H9 (cell line): ENCODE measurements around the gene GALNT9. TPM values are rescaled to one million over a fixed set of nuclear protein-coding genes. Genes with fewer than 3 reads are reported as not detected.

ENCODE experiments used
- DNase-seq: peaks from one replicate; pipeline ENCODE4 v3.0.0-alpha.2; 2017
- H2AFZ ChIP-seq: one replicate; pipeline ENCODE4 v1.6.1; 2013; ENCODE audit warnings: mild to moderate bottlenecking, low read length, control low read depth, moderate library complexity
- H2AK5ac ChIP-seq: 2 replicates; pipeline ENCODE4 v1.6.1; 2013; ENCODE audit warnings: low read length, control low read depth, mixed read lengths; ENCODE audit not compliant: insufficient read length
- H2BK120ac ChIP-seq: one replicate; pipeline ENCODE4 v1.6.1; 2013; ENCODE audit warnings: low read depth, mild to moderate bottlenecking, low read length, control low read depth, inconsistent platforms; ENCODE audit not compliant: poor library complexity, severe bottlenecking
- H2BK12ac ChIP-seq: 2 replicates; pipeline ENCODE4 v1.6.1; 2013; ENCODE audit warnings: low read length, control low read depth, mixed read lengths, low read depth; ENCODE audit not compliant: insufficient read length
- H2BK15ac ChIP-seq: 2 replicates; pipeline ENCODE4 v1.6.1; 2013; ENCODE audit warnings: low read depth, low read length, control low read depth
- H2BK20ac ChIP-seq: one replicate; pipeline ENCODE4 v1.6.1; 2013; ENCODE audit warnings: low read depth, mild to moderate bottlenecking, low read length, control low read depth, inconsistent platforms; ENCODE audit not compliant: poor library complexity, severe bottlenecking
- H2BK5ac ChIP-seq: 2 replicates; pipeline ENCODE4 v1.6.1; 2013; ENCODE audit warnings: low read length, control low read depth, mixed read lengths; ENCODE audit not compliant: insufficient read length
- H3K14ac ChIP-seq: 2 replicates; pipeline ENCODE4 v1.6.1; 2013; ENCODE audit warnings: low read length, control low read depth; ENCODE audit not compliant: insufficient read depth
- H3K18ac ChIP-seq: 2 replicates; pipeline ENCODE4 v1.6.1; 2013; ENCODE audit warnings: low read depth, mild to moderate bottlenecking, mixed read lengths, low read length, control low read depth; ENCODE audit not compliant: insufficient read length
- H3K23ac ChIP-seq: 2 replicates; pipeline ENCODE4 v1.6.1; 2013; ENCODE audit warnings: low read length, control low read depth, mixed read lengths, low read depth; ENCODE audit not compliant: insufficient read length
- H3K23me2 ChIP-seq: 2 replicates; pipeline ENCODE4 v1.6.1; 2013; ENCODE audit warnings: low read depth, mild to moderate bottlenecking, mixed read lengths, low read length, control low read depth; ENCODE audit not compliant: insufficient read length, poor library complexity, severe bottlenecking
- H3K27ac ChIP-seq: 2 replicates; pipeline ENCODE4 v1.5.1; 2013; ENCODE audit warnings: low read length, control low read depth, mixed read lengths, low read depth; ENCODE audit not compliant: insufficient read length
- H3K27me3 ChIP-seq: 2 replicates; pipeline ENCODE4 v1.6.1; 2013; ENCODE audit warnings: low read length, control low read depth, inconsistent platforms; ENCODE audit not compliant: insufficient read depth
- H3K4ac ChIP-seq: 2 replicates; pipeline ENCODE4 v1.6.1; 2013; ENCODE audit warnings: low read depth, mild to moderate bottlenecking, control low read depth, inconsistent platforms, low read length, moderate library complexity
- H3K4me1 ChIP-seq: 2 replicates; pipeline ENCODE4 v1.6.1; 2013; ENCODE audit warnings: low read length, control low read depth, inconsistent platforms; ENCODE audit not compliant: insufficient read depth
- H3K4me2 ChIP-seq: 2 replicates; pipeline ENCODE4 v1.6.1; 2013; ENCODE audit warnings: low read length, control low read depth, mixed read lengths; ENCODE audit not compliant: insufficient read length, insufficient read depth
- H3K56ac ChIP-seq: 2 replicates; pipeline ENCODE4 v1.6.1; 2013; ENCODE audit warnings: low read depth, mild to moderate bottlenecking, mixed read lengths, low read length, control low read depth; ENCODE audit not compliant: insufficient read length
- H3K79me1 ChIP-seq: 2 replicates; pipeline ENCODE4 v1.6.1; 2013; ENCODE audit warnings: low read depth, mild to moderate bottlenecking, moderate library complexity, low read length, control low read depth, inconsistent platforms; ENCODE audit not compliant: insufficient read depth, poor library complexity, severe bottlenecking
- H3K79me2 ChIP-seq: 2 replicates; pipeline ENCODE4 v1.6.1; 2013; ENCODE audit warnings: low read length, control low read depth, inconsistent platforms; ENCODE audit not compliant: insufficient read depth
- H3K9ac ChIP-seq: 2 replicates; pipeline ENCODE4 v1.6.1; 2013; ENCODE audit warnings: low read length, control low read depth, mixed read lengths; ENCODE audit not compliant: insufficient read length; ENCODE audit errors: extremely low read depth
- H3K9me3 ChIP-seq: one replicate; pipeline ENCODE4 v1.6.1; 2013; ENCODE audit warnings: low read depth, low read length, inconsistent platforms; ENCODE audit not compliant: control insufficient read depth
- H3T11ph ChIP-seq: one replicate; pipeline ENCODE4 v1.6.1; 2013; ENCODE audit warnings: mild to moderate bottlenecking, low read length, control low read depth, inconsistent platforms
- H4K20me1 ChIP-seq: one replicate; pipeline ENCODE4 v1.6.1; 2013; ENCODE audit not compliant: control insufficient read depth, insufficient read length, insufficient read depth
- H4K5ac ChIP-seq: 2 replicates; pipeline ENCODE4 v1.6.1; 2013; ENCODE audit warnings: low read depth, mild to moderate bottlenecking, mixed read lengths, low read length, control low read depth; ENCODE audit not compliant: insufficient read length
- H4K8ac ChIP-seq: replicated peaks from 2 replicates; pipeline ENCODE4 v1.6.1; 2013; ENCODE audit warnings: low read length, control low read depth, mixed read lengths, low read depth; ENCODE audit not compliant: insufficient read length
- H4K91ac ChIP-seq: 2 replicates; pipeline ENCODE4 v1.6.1; 2013; ENCODE audit warnings: low read depth, mild to moderate bottlenecking, moderate library complexity, mixed read lengths, low read length, control low read depth; ENCODE audit not compliant: insufficient read length
- H3K27ac Mint-ChIP-seq, 3 experiments: 2 replicates in 2 of 3; 3 replicates in 1 of 3; pipeline ENCODE4 v1.8.0; 2020 to 2021; ENCODE audit warnings: mixed read lengths in 3 of 3, mild to moderate bottlenecking in 1 of 3, moderate library complexity in 1 of 3
- H3K27me3 Mint-ChIP-seq: 2 replicates; pipeline ENCODE4 v1.8.0; 2021; ENCODE audit warnings: low read depth, mild to moderate bottlenecking, moderate library complexity, mixed read lengths
- H3K36me3 Mint-ChIP-seq, 3 experiments: 2 replicates in 2 of 3; 3 replicates in 1 of 3; pipeline ENCODE4 v1.8.0; 2020 to 2021; ENCODE audit warnings: low read depth in 3 of 3, mixed read lengths in 3 of 3; ENCODE audit not compliant: insufficient read depth in 1 of 3
- H3K4me1 Mint-ChIP-seq, 2 experiments: 2 replicates each; pipeline ENCODE4 v1.8.0; 2020; ENCODE audit warnings: mixed read lengths in 2 of 2
- H3K4me3 Mint-ChIP-seq, 2 experiments: 2 replicates in 1 of 2; 3 replicates in 1 of 2; pipeline ENCODE4 v1.8.0; 2020 to 2021; ENCODE audit warnings: mild to moderate bottlenecking in 2 of 2, mixed read lengths in 2 of 2, moderate library complexity in 1 of 2
- H3K9me3 Mint-ChIP-seq, 2 experiments: 2 replicates in 1 of 2; 3 replicates in 1 of 2; pipeline ENCODE4 v1.8.0; 2020; ENCODE audit warnings: mild to moderate bottlenecking in 2 of 2, mixed read lengths in 2 of 2, moderate library complexity in 1 of 2
- WGBS: extraction: QIAGEN DNeasy Blood & Tissue Kit; methylation state at CpG from one replicate; pipeline ENCODE4 v1.1.7; 2013; ENCODE audit warnings: missing lambda C conversion rate, low lambda C conversion rate, mixed read lengths; ENCODE audit not compliant: insufficient read length; ENCODE audit errors: extremely low coverage; 5-methylcytosine and 5-hydroxymethylcytosine counted together
- total RNA-seq: library from RNA; stranded (reverse); gene quantifications from 2 replicates; pipeline ENCODE4 v1.2.1, GENCODE V29; 2021
- TF ChIP-seq, protein P1 (sequence below): fragments of 200-600 bp; sonication (generic); conservative IDR thresholded peaks from 3 replicates; pipeline ENCODE4 v1.8.0; 2021; ENCODE audit warnings: antibody characterized with exemption, mild to moderate bottlenecking

GALNT9 gene
- total RNA-seq, 1 experiment from 2014 or later, result 0.35 TPM

DNA sequence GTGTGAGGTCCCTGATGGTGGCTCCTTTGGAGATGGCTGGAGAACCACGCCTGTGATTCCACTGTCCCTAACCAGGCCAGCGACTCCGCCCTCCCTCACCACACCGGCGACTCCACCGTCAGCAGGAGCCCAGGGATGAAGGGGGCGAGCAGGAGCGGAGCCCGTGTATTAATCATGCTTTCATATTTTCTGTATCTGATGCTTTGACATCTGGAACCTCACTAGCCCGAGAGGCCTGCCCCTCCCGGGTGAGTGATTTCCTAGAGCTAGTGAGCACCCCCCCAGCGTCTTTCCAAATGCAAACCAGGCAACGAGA, 115.3 kb downstream of the GALNT9 start:
- peaks cover 87% of the 10 kb centered on the region for H3K27me3 Mint-ChIP-seq

More for the DNA sequence above, 115.3 kb downstream of the GALNT9 start:
- no peak for DNase-seq
- no peak overlapping the region for H3K56ac ChIP-seq
- no peak overlapping the region for H2BK20ac ChIP-seq
- H2BK15ac ChIP-seq, result no peak overlapping the region
- H3K9me3 ChIP-seq, result no peaks in the 10 kb centered on the region
- TF ChIP-seq, protein P1, sequence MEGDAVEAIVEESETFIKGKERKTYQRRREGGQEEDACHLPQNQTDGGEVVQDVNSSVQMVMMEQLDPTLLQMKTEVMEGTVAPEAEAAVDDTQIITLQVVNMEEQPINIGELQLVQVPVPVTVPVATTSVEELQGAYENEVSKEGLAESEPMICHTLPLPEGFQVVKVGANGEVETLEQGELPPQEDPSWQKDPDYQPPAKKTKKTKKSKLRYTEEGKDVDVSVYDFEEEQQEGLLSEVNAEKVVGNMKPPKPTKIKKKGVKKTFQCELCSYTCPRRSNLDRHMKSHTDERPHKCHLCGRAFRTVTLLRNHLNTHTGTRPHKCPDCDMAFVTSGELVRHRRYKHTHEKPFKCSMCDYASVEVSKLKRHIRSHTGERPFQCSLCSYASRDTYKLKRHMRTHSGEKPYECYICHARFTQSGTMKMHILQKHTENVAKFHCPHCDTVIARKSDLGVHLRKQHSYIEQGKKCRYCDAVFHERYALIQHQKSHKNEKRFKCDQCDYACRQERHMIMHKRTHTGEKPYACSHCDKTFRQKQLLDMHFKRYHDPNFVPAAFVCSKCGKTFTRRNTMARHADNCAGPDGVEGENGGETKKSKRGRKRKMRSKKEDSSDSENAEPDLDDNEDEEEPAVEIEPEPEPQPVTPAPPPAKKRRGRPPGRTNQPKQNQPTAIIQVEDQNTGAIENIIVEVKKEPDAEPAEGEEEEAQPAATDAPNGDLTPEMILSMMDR, result no peak
- H2AK5ac ChIP-seq, result no peak overlapping the region
- H3K9ac ChIP-seq, result no peak overlapping the region
- no peaks in the 10 kb centered on the region for H3K79me1 ChIP-seq
- H3K4me1 Mint-ChIP-seq, result peaks cover 0 to 1% of the 10 kb centered on the region in 2 experiments; a peak in 1 of 4 replicates
- H3K23ac ChIP-seq, result no peak overlapping the region
- H2BK12ac ChIP-seq, result no peak overlapping the region
- peaks cover 6% of the 10 kb centered on the region; the same call in 1 of the 2 replicates for H3K27me3 ChIP-seq
- H4K91ac ChIP-seq, result no peak overlapping the region
- H3K4me2 ChIP-seq, result no peak overlapping the region
- H3K9me3 Mint-ChIP-seq, result peaks cover 0 to 3% of the 10 kb centered on the region in 2 experiments; a peak in 3 of 5 replicates
- H3K23me2 ChIP-seq, result no peaks in the 10 kb centered on the region
- H3K14ac ChIP-seq, result no peak overlapping the region
- H3K4ac ChIP-seq, result no peak overlapping the region
- H2BK120ac ChIP-seq, result no peak overlapping the region
- no CpG with 5 or more reads among the region's 13 CpGs for WGBS
- H2BK5ac ChIP-seq, result no peak overlapping the region
- no peak overlapping the region for H3K18ac ChIP-seq
- H4K5ac ChIP-seq, result no peak overlapping the region
- no peak overlapping the region for H3K27ac ChIP-seq
- H3K4me3 Mint-ChIP-seq, result no peak overlapping the region
- no peaks in the 10 kb centered on the region for H4K20me1 ChIP-seq
- H3K4me1 ChIP-seq, result no peaks in the 10 kb centered on the region; the same call in 1 of the 2 replicates
- H3T11ph ChIP-seq, result no peak overlapping the region
- no peak overlapping the region for H4K8ac ChIP-seq
- no peaks in the 10 kb centered on the region for H3K79me2 ChIP-seq
- H2AFZ ChIP-seq, result no peak overlapping the region
- no peak overlapping the region for H3K27ac Mint-ChIP-seq
- no peaks in the 10 kb centered on the region for H3K36me3 Mint-ChIP-seq
